Hepatocyte (in vitro differentiated cells): ENCODE results near the gene JARID2. TPM values are rescaled to one million over a fixed set of nuclear protein-coding genes. Genes with fewer than 3 reads are reported as not detected.

Experiments
- DNase-seq: peaks from one replicate; pipeline ENCODE4 v3.0.0-alpha.2; 2016; ENCODE audit warnings: low spot score
- H2AFZ ChIP-seq: fragments of 200-600 bp; sonication (generic); 2 replicates; pipeline ENCODE4 v1.6.0; 2016; ENCODE audit warnings: antibody characterized with exemption, mild to moderate bottlenecking
- H3K27ac ChIP-seq: fragments of 200-600 bp; sonication (generic); 2 replicates; pipeline ENCODE4 v1.5.1; 2016; ENCODE audit warnings: mild to moderate bottlenecking
- H3K27me3 ChIP-seq: fragments of 200-600 bp; sonication (generic); 2 replicates; pipeline ENCODE4 v1.6.1; 2016
- H3K36me3 ChIP-seq: fragments of 200-600 bp; sonication (generic); replicated peaks from 2 replicates; pipeline ENCODE4 v1.5.1; 2016; ENCODE audit warnings: low read depth; ENCODE audit not compliant: insufficient read depth
- H3K4me1 ChIP-seq: fragments of 200-600 bp; sonication (generic); 2 replicates; pipeline ENCODE4 v1.5.1; 2016; ENCODE audit warnings: mild to moderate bottlenecking, moderate library complexity; ENCODE audit not compliant: insufficient read depth
- H3K4me2 ChIP-seq: fragments of 200-600 bp; sonication (generic); 2 replicates; pipeline ENCODE4 v1.6.0; 2016
- H3K4me3 ChIP-seq: fragments of 200-600 bp; sonication (generic); 2 replicates; pipeline ENCODE4 v1.5.1; 2016; ENCODE audit warnings: mild to moderate bottlenecking
- H3K79me2 ChIP-seq: fragments of 200-600 bp; sonication (generic); 2 replicates; pipeline ENCODE4 v1.6.0; 2017; ENCODE audit warnings: mild to moderate bottlenecking
- H3K9me2 ChIP-seq: fragments of 200-600 bp; sonication (generic); replicated peaks from 2 replicates; pipeline ENCODE4 v1.6.0; 2017; ENCODE audit warnings: mild to moderate bottlenecking; ENCODE audit not compliant: insufficient read depth
- H3K9me3 ChIP-seq: fragments of 200-600 bp; sonication (generic); 2 replicates; pipeline ENCODE4 v1.5.1; 2016; ENCODE audit warnings: low read depth, mild to moderate bottlenecking
- H4K20me1 ChIP-seq: fragments of 200-600 bp; sonication (generic); 2 replicates; pipeline ENCODE4 v1.6.0; 2016; ENCODE audit warnings: mild to moderate bottlenecking; ENCODE audit not compliant: insufficient read depth, poor library complexity, severe bottlenecking
- CTCF ChIP-seq: fragments of 200-600 bp; sonication (generic); IDR thresholded peaks from 2 replicates; pipeline ENCODE4 v1.5.1; 2016; ENCODE audit warnings: antibody characterized with exemption, mild to moderate bottlenecking; ENCODE audit not compliant: poor library complexity
- EZH2 ChIP-seq: fragments of 200-600 bp; sonication (generic); IDR thresholded peaks from 2 replicates; pipeline ENCODE4 v1.6.1; 2016; ENCODE audit warnings: antibody characterized with exemption, mild to moderate bottlenecking, borderline replicate concordance
- EZH2phosphoT487 ChIP-seq: fragments of 200-600 bp; sonication (generic); IDR thresholded peaks from one replicate; pipeline ENCODE4 v1.6.1; 2018; ENCODE audit warnings: antibody characterized with exemption, mild to moderate bottlenecking, low read depth, moderate library complexity; ENCODE audit not compliant: unreplicated experiment, severe bottlenecking
- WGBS: methylation state at CpG from one replicate; pipeline ENCODE4 v1.1.6; 2016; ENCODE audit warnings: low lambda C conversion rate; ENCODE audit errors: missing lambda C conversion rate; 5-methylcytosine and 5-hydroxymethylcytosine counted together
- polyA plus RNA-seq: library from polyadenylated mRNA; unstranded; fragments of >200 nt; fragmentation: Nextera tagmentation; extraction: Ambion mirVana; gene quantifications from 2 replicates; pipeline ENCODE4 v1.2.1, GENCODE V29; 2016
- total RNA-seq: library from RNA; depleted of rRNA; stranded (reverse); fragments of >200 nt; gene quantifications from 2 replicates; pipeline ENCODE4 v1.2.3, GENCODE V29; 2014

JARID2 gene
- total and polyA plus RNA-seq, 2 experiments from 2014 or later = 4.6 to 11.6 TPM

- WGBS = 95% methylated on average over 12 of the region's 12 CpGs
- no peak for TF ChIP-seq CTCF
- no peak for TF ChIP-seq EZH2
- TF ChIP-seq EZH2phosphoT487 = no peak
- peaks cover 8% of the 10 kb centered on the region for H4K20me1 ChIP-seq
- peaks cover 12% of the 10 kb centered on the region for H3K4me1 ChIP-seq
- no peaks in the 10 kb centered on the region for H3K9me2 ChIP-seq
- H3K4me2 ChIP-seq = no peak overlapping the region
- no peak overlapping the region for H2AFZ ChIP-seq
- H3K4me3 ChIP-seq = no peak overlapping the region
- H3K27ac ChIP-seq = no peak overlapping the region
- no peaks in the 10 kb centered on the region for H3K79me2 ChIP-seq
- H3K27me3 ChIP-seq = no peaks in the 10 kb centered on the region
- no peak for DNase-seq
- no peaks in the 10 kb centered on the region for H3K9me3 ChIP-seq
- no peaks in the 10 kb centered on the region for H3K36me3 ChIP-seq
Observed at GRCh38 chr6:15498640-15499039, 252.8 kb downstream of the JARID2 start.

- Histone ChIP-seq H3K27ac (no peak overlapping the region), H3K9me3 (no peaks in the 10 kb centered on the region), H3K4me3 (no peak overlapping the region), H3K36me3 (no peaks in the 10 kb centered on the region), H3K27me3 (no peaks in the 10 kb centered on the region), H3K4me1 (peaks cover 17% of the 10 kb centered on the region), H3K9me2 (no peaks in the 10 kb centered on the region), H2AFZ (no peak overlapping the region), H3K79me2 (no peaks in the 10 kb centered on the region), H3K4me2 (no peak overlapping the region), H4K20me1 (peaks cover 8% of the 10 kb centered on the region)
- WGBS = 98% methylated on average over 12 of the region's 12 CpGs
- no peak for DNase-seq
- no peak for TF ChIP-seq CTCF
Observed at GRCh38 chr6:15499125-15499524, 253.3 kb downstream of the JARID2 start.

GRCh38 chr6:15499591-15499990 lies 253.7 kb downstream of the JARID2 start:
- no peak overlapping the region for H3K4me3 ChIP-seq
- H3K27me3 ChIP-seq = no peaks in the 10 kb centered on the region
- no peak overlapping the region for H2AFZ ChIP-seq
- H4K20me1 ChIP-seq = peaks cover 8% of the 10 kb centered on the region
- DNase-seq = no peak
- no peak for TF ChIP-seq EZH2
- no peak overlapping the region for H3K27ac ChIP-seq
- H3K9me3 ChIP-seq = no peaks in the 10 kb centered on the region
- no peak overlapping the region for H3K4me2 ChIP-seq
- H3K9me2 ChIP-seq = no peaks in the 10 kb centered on the region
- H3K4me1 ChIP-seq = peaks cover 22% of the 10 kb centered on the region
- no peaks in the 10 kb centered on the region for H3K79me2 ChIP-seq
- WGBS = 91% methylated on average over 9 of the region's 9 CpGs
- no peaks in the 10 kb centered on the region for H3K36me3 ChIP-seq

GRCh38 chr6:15500078-15500740 lies 254.3 kb downstream of the JARID2 start:
- Histone ChIP-seq H3K79me2 (no peaks in the 10 kb centered on the region), H3K27ac (no peak overlapping the region), H3K4me3 (no peak overlapping the region), H3K4me1 (peaks cover 24% of the 10 kb centered on the region), H3K9me3 (no peaks in the 10 kb centered on the region), H2AFZ (no peak overlapping the region), H3K9me2 (no peaks in the 10 kb centered on the region), H4K20me1 (peaks cover 9% of the 10 kb centered on the region), H3K4me2 (no peak overlapping the region), H3K36me3 (no peaks in the 10 kb centered on the region), H3K27me3 (no peaks in the 10 kb centered on the region)
- DNase-seq = no peak
- no peak for TF ChIP-seq EZH2phosphoT487
- no peak for TF ChIP-seq EZH2
- WGBS = 89% methylated on average over 16 of the region's 16 CpGs
